NCI-H1105 (cell line): ENCODE data around the gene PHYHD1.

Source experiments
- DNase-seq: peaks from one replicate; lab custom pipeline; 2025; lab: John Stamatoyannopoulos, UW

The PHYHD1 gene

GRCh38 chr9:128920381-128921058 lies at the start of gene PHYHD1:
Gene PHYHD1 (plus strand): TSS chr9:128920982. CDS start chr9:128922324, 1,342 bp downstream.
- no peak for DNase-seq

- DNase-seq: no peak
These were observed 42.9 kb upstream of the PHYHD1 start for GRCh38 chr9:128877852-128878251.

DNA sequence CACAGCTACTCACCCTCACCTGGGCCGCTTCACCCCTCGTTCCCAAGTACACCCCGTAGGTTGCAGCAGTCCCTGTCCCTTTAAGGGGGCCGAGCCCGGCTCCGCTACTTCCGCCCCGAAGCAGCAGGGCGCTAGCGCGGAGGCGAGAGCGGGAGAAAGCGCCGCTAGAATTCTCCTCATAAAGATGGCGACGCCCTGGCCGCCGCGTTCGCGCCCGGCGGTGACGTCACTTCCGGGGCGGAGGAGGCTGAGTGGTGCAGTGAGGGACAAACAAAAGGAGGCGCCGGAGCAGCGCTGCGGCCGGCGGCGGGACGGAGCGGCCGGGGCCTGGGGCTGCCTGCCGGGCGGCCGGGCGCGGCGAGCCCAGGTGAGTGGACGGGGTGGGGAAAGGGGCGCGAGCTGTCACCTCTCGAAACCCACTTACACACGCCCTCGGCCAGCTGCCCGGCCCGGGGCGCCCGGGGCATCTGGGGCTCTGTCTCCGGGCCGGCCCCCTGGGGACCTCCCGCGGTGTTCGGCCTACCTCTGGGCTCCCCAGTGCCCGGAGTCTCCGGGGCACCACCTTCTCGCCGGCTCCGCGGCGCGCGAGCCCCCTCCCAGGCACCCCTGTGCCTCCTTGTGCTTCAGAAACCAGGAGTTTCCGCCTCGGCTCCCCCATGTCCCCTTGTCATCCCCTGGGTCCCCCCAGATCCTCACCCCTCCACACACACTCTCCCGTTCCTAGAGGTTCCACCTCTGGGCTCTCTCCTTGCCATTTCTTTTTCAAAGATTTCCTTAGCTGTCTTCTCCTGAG lies 38.7 kb upstream of the PHYHD1 start, which contains the start of the genes KYAT1 and LRRC8A:
Gene KYAT1, minus strand, starts transcription at position 67 of the 793 bp plus-strand sequence. CDS start 36,545 bp downstream, outside the sequence.
Gene LRRC8A, plus strand, starts transcription at position 250 of the 793 bp plus-strand sequence. CDS start 25,032 bp downstream, outside the sequence.
- DNase-seq: peak; percentile 95

GRCh38 chr9:128882677-128883603 lies 37.8 kb upstream of the PHYHD1 start:
- no peak for DNase-seq

DNA sequence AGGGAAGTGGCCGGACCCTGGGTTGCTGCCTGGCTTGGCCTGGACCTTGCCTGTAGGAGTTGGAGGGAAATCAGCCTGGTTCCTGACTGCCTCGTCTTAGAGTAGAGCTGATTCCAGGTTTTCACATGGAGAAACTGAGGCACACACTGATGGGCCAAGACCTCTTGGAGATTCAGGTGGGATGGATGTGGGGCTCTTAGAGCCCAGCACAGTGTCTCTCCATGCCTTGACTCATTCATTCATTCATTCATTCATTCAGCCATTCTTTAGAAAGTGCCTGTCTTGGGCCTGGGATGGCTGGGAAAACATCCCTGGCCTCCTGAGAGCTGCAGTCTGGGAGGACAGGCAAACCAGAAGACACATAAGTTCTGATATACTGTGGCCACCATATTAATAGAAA lies 36.6 kb upstream of the PHYHD1 start:
- no peak for DNase-seq

GRCh38 chr9:128885376-128885775 lies 35.4 kb upstream of the PHYHD1 start:
- no peak for DNase-seq

DNA sequence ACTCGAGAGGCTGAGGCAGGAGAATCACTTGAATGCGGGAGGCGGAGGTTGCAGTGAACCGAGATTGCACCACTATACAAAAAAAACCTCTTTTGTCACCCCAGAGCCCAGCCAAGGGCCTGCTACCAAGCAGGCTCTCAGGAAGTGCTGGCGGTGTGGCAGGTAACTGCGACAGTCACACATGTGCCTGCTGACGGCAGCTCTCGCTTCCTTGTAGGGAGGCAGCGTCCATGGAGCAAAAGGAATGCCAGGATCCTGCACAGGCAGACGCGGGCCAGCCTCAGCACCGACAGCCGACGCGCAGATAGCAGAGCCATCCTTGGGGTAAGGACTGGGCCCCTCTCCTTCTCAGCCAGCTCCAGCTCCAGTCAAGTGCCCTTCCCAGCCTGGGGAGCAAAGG lies 35.0 kb upstream of the PHYHD1 start:
- DNase-seq: no peak

GRCh38 chr9:128886211-128886891 lies 34.4 kb upstream of the PHYHD1 start:
- no peak for DNase-seq

DNA sequence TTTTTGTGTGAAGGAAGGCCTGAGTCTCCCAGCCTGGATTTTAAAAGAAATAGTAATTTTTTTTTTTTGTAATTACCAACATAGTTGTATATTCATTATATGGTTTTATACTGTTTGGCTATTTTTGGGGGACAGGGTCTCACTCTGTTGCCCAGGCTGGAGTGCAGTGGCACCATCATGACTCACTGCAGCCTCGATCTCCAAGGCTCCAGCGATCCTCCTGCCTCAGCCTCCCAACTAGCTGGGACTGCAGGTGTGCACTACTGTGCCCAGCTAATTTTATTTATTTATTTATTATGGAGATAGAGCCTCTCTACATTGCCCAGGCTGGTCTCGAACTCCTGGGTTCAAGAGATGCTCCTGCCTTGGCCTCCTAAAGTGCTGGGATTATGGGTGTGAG lies 33.7 kb upstream of the PHYHD1 start:
- DNase-seq: no peak

- no peak for DNase-seq
These were observed 32.9 kb upstream of the PHYHD1 start for GRCh38 chr9:128887914-128888350.

- DNase-seq: no peak
These were observed 29.2 kb upstream of the PHYHD1 start for GRCh38 chr9:128891321-128892220.

GRCh38 chr9:128892221-128892921 lies 28.4 kb upstream of the PHYHD1 start:
- DNase-seq: no peak

GRCh38 chr9:128893354-128893753 lies 27.4 kb upstream of the PHYHD1 start:
- no peak for DNase-seq

- no peak for DNase-seq
These were observed 26.0 kb upstream of the PHYHD1 start for GRCh38 chr9:128894764-128895163.

- no peak for DNase-seq
These were observed 25.2 kb upstream of the PHYHD1 start for GRCh38 chr9:128895556-128895955.

GRCh38 chr9:128898382-128898781 lies 22.4 kb upstream of the PHYHD1 start:
- DNase-seq: no peak

GRCh38 chr9:128898845-128899565 lies 21.8 kb upstream of the PHYHD1 start:
- no peak for DNase-seq

- DNase-seq: no peak
These were observed 21.0 kb upstream of the PHYHD1 start for GRCh38 chr9:128899566-128900322.
